ENCODE data around the gene NTHL1. TPM values are rescaled to one million over a fixed set of nuclear protein-coding genes. Genes with fewer than 3 reads are reported as not detected.

The NTHL1 gene
- total RNA-seq, 1 experiment from 2014 or later, result 52.0 TPM

- TF ChIP-seq, protein P1, sequence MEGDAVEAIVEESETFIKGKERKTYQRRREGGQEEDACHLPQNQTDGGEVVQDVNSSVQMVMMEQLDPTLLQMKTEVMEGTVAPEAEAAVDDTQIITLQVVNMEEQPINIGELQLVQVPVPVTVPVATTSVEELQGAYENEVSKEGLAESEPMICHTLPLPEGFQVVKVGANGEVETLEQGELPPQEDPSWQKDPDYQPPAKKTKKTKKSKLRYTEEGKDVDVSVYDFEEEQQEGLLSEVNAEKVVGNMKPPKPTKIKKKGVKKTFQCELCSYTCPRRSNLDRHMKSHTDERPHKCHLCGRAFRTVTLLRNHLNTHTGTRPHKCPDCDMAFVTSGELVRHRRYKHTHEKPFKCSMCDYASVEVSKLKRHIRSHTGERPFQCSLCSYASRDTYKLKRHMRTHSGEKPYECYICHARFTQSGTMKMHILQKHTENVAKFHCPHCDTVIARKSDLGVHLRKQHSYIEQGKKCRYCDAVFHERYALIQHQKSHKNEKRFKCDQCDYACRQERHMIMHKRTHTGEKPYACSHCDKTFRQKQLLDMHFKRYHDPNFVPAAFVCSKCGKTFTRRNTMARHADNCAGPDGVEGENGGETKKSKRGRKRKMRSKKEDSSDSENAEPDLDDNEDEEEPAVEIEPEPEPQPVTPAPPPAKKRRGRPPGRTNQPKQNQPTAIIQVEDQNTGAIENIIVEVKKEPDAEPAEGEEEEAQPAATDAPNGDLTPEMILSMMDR (conservative IDR thresholded peaks at IDR 0.05), result no peak
- Histone ChIP-seq H4K91ac (ENCODE audit: insufficient read length, low read depth, low read length) (no peak overlapping the region), H3K9ac (ENCODE audit: extremely low read depth, insufficient read length, low read length) (no peak overlapping the region)
Measured at GRCh38 chr16:2061023-2061422, 13.4 kb upstream of the NTHL1 start.

More at GRCh38 chr16:2061023-2061422, 13.4 kb upstream of the NTHL1 start:
- no peaks in the 10 kb centered on the region for H3K4me1 Mint-ChIP-seq
- WGBS (ENCODE audit: extremely low coverage, insufficient read length, low lambda C conversion rate), result no CpG with 5 or more reads among the region's 18 CpGs
- Histone ChIP-seq H3K18ac (ENCODE audit: insufficient read length, low read depth, low read length) (no peak overlapping the region), H2BK120ac (ENCODE audit: low read depth, low read length, poor library complexity, severe bottlenecking) (no peak overlapping the region), H3K79me2 (ENCODE audit: insufficient read depth, low read length) (no peaks in the 10 kb centered on the region), H3K4ac (ENCODE audit: low read depth, low read length) (no peak overlapping the region), H3K27ac (ENCODE audit: insufficient read length, low read depth, low read length) (no peak overlapping the region), H2AFZ (ENCODE audit: low read length) (no peak overlapping the region), H2BK12ac (ENCODE audit: insufficient read length, low read depth, low read length) (no peak overlapping the region), H4K8ac (replicated peaks; ENCODE audit: insufficient read length, low read depth, low read length) (no peak overlapping the region), H3K9me3 (ENCODE audit: control insufficient read depth, low read depth, low read length) (no peaks in the 10 kb centered on the region), H3K23ac (ENCODE audit: insufficient read length, low read depth, low read length) (no peak overlapping the region), H3K79me1 (ENCODE audit: insufficient read depth, low read depth, low read length, poor library complexity, severe bottlenecking) (no peaks in the 10 kb centered on the region), H2BK5ac (ENCODE audit: insufficient read length, low read length) (no peak overlapping the region), H3K56ac (ENCODE audit: insufficient read length, low read depth, low read length) (no peak overlapping the region), H2AK5ac (ENCODE audit: insufficient read length, low read length) (no peak overlapping the region), H2BK15ac (ENCODE audit: low read depth, low read length) (no peak overlapping the region), H3K4me1 (ENCODE audit: insufficient read depth, low read length) (no peaks in the 10 kb centered on the region), H3K14ac (ENCODE audit: insufficient read depth, low read length) (no peak overlapping the region), H3K27me3 (ENCODE audit: insufficient read depth, low read length) (no peaks in the 10 kb centered on the region), H3T11ph (ENCODE audit: low read length) (no peak overlapping the region), H4K5ac (ENCODE audit: insufficient read length, low read depth, low read length) (no peak overlapping the region), H3K4me2 (ENCODE audit: insufficient read depth, insufficient read length, low read length) (no peak overlapping the region), H4K20me1 (ENCODE audit: control insufficient read depth, insufficient read depth, insufficient read length) (peaks cover 2% of the 10 kb centered on the region), H3K23me2 (ENCODE audit: insufficient read length, low read depth, low read length, poor library complexity, severe bottlenecking) (peaks cover 3% of the 10 kb centered on the region), H2BK20ac (ENCODE audit: low read depth, low read length, poor library complexity, severe bottlenecking) (no peak overlapping the region)
- H3K36me3 Mint-ChIP-seq (ENCODE audit: insufficient read depth in 1 of 3, low read depth in 3 of 3), result peaks cover 4 to 26% (median 15%) of the 10 kb centered on the region in 3 experiments; a peak in 6 of 7 replicates
- H3K27me3 Mint-ChIP-seq (ENCODE audit: low read depth), result no peaks in the 10 kb centered on the region
- no peak for DNase-seq
- no peaks in the 10 kb centered on the region for H3K9me3 Mint-ChIP-seq
- no peak overlapping the region for H3K27ac Mint-ChIP-seq
- no peak overlapping the region for H3K4me3 Mint-ChIP-seq
